IMR-90 (cell line): ENCODE data around the gene GNG12. TPM values are rescaled to one million over a fixed set of nuclear protein-coding genes. Genes with fewer than 3 reads are reported as not detected.

ENCODE experiments used
- ATAC-seq: fragments of 200-7000 bp; cut with Tn5 transposase; 2 replicates; pipeline ENCODE4 v1.9.1; 2020; ENCODE audit warnings: low read depth, mild to moderate bottlenecking, moderate library complexity
- BruUV-seq: library from RNA; stranded (reverse); fragments of 400-500 nt; replicated peaks from 2 replicates; lab custom pipeline; 2021; lab: Mats Ljungman, UMichigan
- CTCF ChIA-PET: fragments of 300-600 bp; formaldehyde crosslinking; extraction: SDS; loops from one replicate; lab custom pipeline; 2021; ENCODE audit warnings: antibody characterized with exemption; lab: Yijun Ruan, JAX
- POLR2A ChIA-PET: fragments of 300-600 bp; sonication (Branson Sonifier 250); formaldehyde crosslinking; loops from one replicate; lab custom pipeline; 2022; ENCODE audit warnings: antibody characterized with exemption; ENCODE audit not compliant: unreplicated experiment; lab: Charles Lee
- DNase-seq: peaks from one replicate; pipeline ENCODE4 v3.0.0; 2013
- H2AFZ ChIP-seq: replicated peaks from 2 replicates; pipeline ENCODE3; 2013; ENCODE audit warnings: low read length, mild to moderate bottlenecking; ENCODE audit not compliant: poor library complexity
- H2AK5ac ChIP-seq: 2 replicates; pipeline ENCODE4 v1.6.1; 2013; ENCODE audit warnings: low read depth, low read length, inconsistent platforms
- H2AK9ac ChIP-seq: replicated peaks from 2 replicates; pipeline ENCODE3; 2013; ENCODE audit warnings: mild to moderate bottlenecking, low read depth, low read length, moderate library complexity; ENCODE audit not compliant: poor library complexity
- H2BK120ac ChIP-seq: 2 replicates; pipeline ENCODE4 v1.6.1; 2013; ENCODE audit warnings: low read depth, low read length, inconsistent platforms
- H2BK15ac ChIP-seq: 3 replicates; pipeline ENCODE4 v1.6.1; 2013; ENCODE audit warnings: low read depth, low read length, inconsistent platforms
- H2BK20ac ChIP-seq: 2 replicates; pipeline ENCODE4 v1.6.1; 2013; ENCODE audit warnings: low read depth, mild to moderate bottlenecking, inconsistent platforms, low read length, moderate library complexity
- H2BK5ac ChIP-seq: 2 replicates; pipeline ENCODE4 v1.6.1; 2013; ENCODE audit warnings: mild to moderate bottlenecking, low read depth, low read length, inconsistent platforms; ENCODE audit not compliant: poor library complexity, severe bottlenecking
- H3K14ac ChIP-seq: replicated peaks from 2 replicates; pipeline ENCODE4 v1.6.1; 2013; ENCODE audit warnings: low read depth, low read length, inconsistent platforms
- H3K18ac ChIP-seq: 2 replicates; pipeline ENCODE4 v1.6.1; 2013; ENCODE audit warnings: low read depth, low read length, control low read depth
- H3K23ac ChIP-seq: 2 replicates; pipeline ENCODE4 v1.6.1; 2013; ENCODE audit warnings: low read depth, low read length, inconsistent platforms
- H3K27ac ChIP-seq: 2 replicates; pipeline ENCODE4 v1.5.1; 2013; ENCODE audit warnings: mild to moderate bottlenecking, control low read depth, low read length; ENCODE audit not compliant: insufficient read depth
- H3K27me3 ChIP-seq: 2 replicates; pipeline ENCODE4 v1.6.1; 2013; ENCODE audit warnings: low read length; ENCODE audit not compliant: control insufficient read depth, insufficient read depth
- H3K36me3 ChIP-seq: 2 replicates; pipeline ENCODE4 v1.6.1; 2013; ENCODE audit warnings: low read length, mixed read lengths; ENCODE audit not compliant: control insufficient read depth, insufficient read depth
- H3K4ac ChIP-seq: 2 replicates; pipeline ENCODE4 v1.6.1; 2013; ENCODE audit warnings: low read depth, low read length, inconsistent platforms
- H3K4me1 ChIP-seq: 2 replicates; pipeline ENCODE4 v1.6.1; 2013; ENCODE audit warnings: low read length, mixed read lengths; ENCODE audit not compliant: control insufficient read depth, insufficient read depth
- H3K4me2 ChIP-seq: 2 replicates; pipeline ENCODE4 v1.6.1; 2013; ENCODE audit warnings: low read depth, mild to moderate bottlenecking, control low read depth, low read length, moderate library complexity
- H3K4me3 ChIP-seq: 2 replicates; pipeline ENCODE4 v1.5.1; 2013; ENCODE audit warnings: low read depth, mild to moderate bottlenecking, control low read depth, low read length, moderate library complexity; ENCODE audit not compliant: insufficient read depth
- H3K56ac ChIP-seq: 2 replicates; pipeline ENCODE4 v1.6.1; 2013; ENCODE audit warnings: low read length, inconsistent platforms; ENCODE audit not compliant: insufficient read depth; ENCODE audit errors: extremely low read depth
- H3K79me1 ChIP-seq, 2 experiments: 2 replicates each; pipeline ENCODE4 v1.6.1; 2013; ENCODE audit warnings: low read length in 2 of 2, inconsistent platforms in 1 of 2, low read depth in 1 of 2
- H3K9ac ChIP-seq: 2 replicates; pipeline ENCODE4 v1.6.1; 2013; ENCODE audit warnings: low read depth, low read length, control low read depth
- H3K9me1 ChIP-seq: 2 replicates; pipeline ENCODE4 v1.6.1; 2013; ENCODE audit warnings: low read length, inconsistent platforms; ENCODE audit not compliant: insufficient read depth
- H3K9me3 ChIP-seq: 2 replicates; pipeline ENCODE4 v1.6.1; 2013; ENCODE audit warnings: low read length; ENCODE audit not compliant: control insufficient read depth, insufficient read depth
- H4K20me1 ChIP-seq: 2 replicates; pipeline ENCODE4 v1.6.1; 2013; ENCODE audit warnings: low read length, inconsistent platforms; ENCODE audit not compliant: insufficient read depth
- H4K5ac ChIP-seq: 2 replicates; pipeline ENCODE4 v1.6.1; 2013; ENCODE audit warnings: mild to moderate bottlenecking, low read depth, low read length, control low read depth
- H4K8ac ChIP-seq, 2 experiments: 2 replicates each; pipeline ENCODE4 v1.6.1; 2013; ENCODE audit warnings: low read depth in 2 of 2, low read length in 2 of 2, control low read depth in 1 of 2, inconsistent platforms in 1 of 2
- H4K91ac ChIP-seq: 2 replicates; pipeline ENCODE4 v1.6.1; 2013; ENCODE audit warnings: low read depth, low read length, inconsistent platforms; ENCODE audit not compliant: insufficient read depth
- BHLHE40 ChIP-seq: fragments of 150-350 bp; IDR thresholded peaks from 2 replicates; pipeline ENCODE4 v1.6.1; 2016; ENCODE audit warnings: mild to moderate bottlenecking, low read depth, low read length
- CHD1 ChIP-seq: IDR thresholded peaks from 2 replicates; pipeline ENCODE4 v1.6.1; 2012; ENCODE audit warnings: low read depth, low read length, improper control_type of control experiment
- MXI1 ChIP-seq: IDR thresholded peaks from 2 replicates; pipeline ENCODE4 v1.6.1; 2012; ENCODE audit warnings: low read depth, mild to moderate bottlenecking, low read length, moderate library complexity, borderline replicate concordance
- RAD21 ChIP-seq: IDR thresholded peaks from 2 replicates; pipeline ENCODE4 v1.6.1; 2012; ENCODE audit warnings: low read length, improper control_type of control experiment
- RCOR1 ChIP-seq: IDR thresholded peaks from 2 replicates; pipeline ENCODE4 v1.6.1; 2012; ENCODE audit warnings: mild to moderate bottlenecking, low read length, improper control_type of control experiment; ENCODE audit not compliant: insufficient replicate concordance
- SMC3 ChIP-seq: fragments of 150-350 bp; IDR thresholded peaks from 2 replicates; pipeline ENCODE4 v1.6.1; 2016; ENCODE audit warnings: low read depth, mild to moderate bottlenecking, antibody characterized with exemption, low read length, moderate library complexity
- WGBS, 2 experiments: methylation state at CpG; one replicate each; pipeline versions ENCODE4 v1.1.5 to v1.1.7; 2013; ENCODE audit warnings: missing lambda C conversion rate in 2 of 2; ENCODE audit not compliant: insufficient read length in 1 of 2; ENCODE audit errors: extremely low coverage in 2 of 2; 5-methylcytosine and 5-hydroxymethylcytosine counted together
- dilution Hi-C: fragments of 300-500 bp; cut with HindIII; formaldehyde crosslinking; loops from one replicate; pipeline ENCODE4 v1.14.3; 2018; ENCODE audit warnings: low sequenced_read_pairs; ENCODE audit not compliant: unreplicated experiment
- in situ Hi-C: fragments of 300-500 bp; cut with MboI; formaldehyde crosslinking; loops from 3 replicates; pipeline ENCODE4 v1.14.3; 2019; ENCODE audit warnings: low sequenced_read_pairs, inconsistent platforms, mixed read lengths
- intact Hi-C: fragments of 100-400 bp; cut with micrococcal nuclease; formaldehyde crosslinking; loops from 2 replicates; pipeline ENCODE4 v1.10.0; 2022
- polyA plus RNA-seq, 3 experiments: library from polyadenylated mRNA; depleted of rRNA; stranded (reverse); fragments of >200 nt; gene quantifications; 2 replicates each; pipeline ENCODE4 v1.2.3, GENCODE V29; 2012; ENCODE audit warnings: low replicate concordance in 1 of 3
- total RNA-seq: library from RNA; depleted of rRNA; stranded (reverse); fragments of >200 nt; gene quantifications from 2 replicates; pipeline ENCODE4 v1.2.3, GENCODE V29; 2012

Gene GNG12
- total and polyA plus RNA-seq, 2 of the 4 experiments (the other 2 are of a cell fraction): 92.3 to 132 TPM

GRCh38 chr1:67830226-67830625 is 3.0 kb downstream of the GNG12 start:
- Histone ChIP-seq H4K5ac (no peak overlapping the region), H3K4me2 (no peak overlapping the region; the same call in none of the 2 replicates), H2BK5ac (no peak overlapping the region), H3K79me1 (peaks cover 22 to 57% of the 10 kb centered on the region in 2 experiments), H4K8ac (no peak overlapping the region), H3K27me3 (no peaks in the 10 kb centered on the region), H2BK120ac (no peak overlapping the region), H3K4me3 (no peak overlapping the region), H3K9ac (no peak overlapping the region), H2BK20ac (no peak overlapping the region), H3K9me3 (no peaks in the 10 kb centered on the region), H3K9me1 (peaks cover 27% of the 10 kb centered on the region), H3K14ac (no peak overlapping the region), H3K56ac (no peak overlapping the region), H3K18ac (no peak overlapping the region), H2AK5ac (no peak overlapping the region), H2BK15ac (no peak overlapping the region), H3K4me1 (peaks cover 4% of the 10 kb centered on the region), H3K36me3 (peaks cover 4% of the 10 kb centered on the region), H3K27ac (no peak overlapping the region), H4K20me1 (peaks cover 31% of the 10 kb centered on the region), H3K4ac (no peak overlapping the region), H3K23ac (no peak overlapping the region), H2AFZ (no peak overlapping the region), H4K91ac (no peak overlapping the region), H2AK9ac (no peak overlapping the region)
- CTCF ChIA-PET: interaction anchor here (0.5 to 1.7 kb wide), 3 partner anchors 70 to 516 kb away, joined by 4 to 10 read pairs (median 9); no protein-coding TSS in a partner anchor
- WGBS, 2 experiments: no CpG with 5 or more reads among the region's 5 CpGs
- TF ChIP-seq MXI1 (no peak), SMC3 (no peak), CHD1 (no peak), RAD21 (no peak), RCOR1 (no peak), BHLHE40 (peak; percentile 51; the same call in 1 of the 2 replicates)
- POLR2A ChIA-PET: no interaction called here
- dilution Hi-C loops (no loop called here), in situ Hi-C loops (no loop called here), intact Hi-C loops (loop anchor here (1.0 to 2.0 kb wide), 2 partner anchors 10 to 15 kb away; no protein-coding TSS in a partner anchor)
- BruUV-seq: no TSS peak
- ATAC-seq (no peak), DNase-seq (no peak)
